Glutamatergic neuron (in vitro differentiated cells): Measurements from ENCODE around the gene CYP26A1. TPM values are rescaled to one million over a fixed set of nuclear protein-coding genes. Genes with fewer than 3 reads are reported as not detected.

Source experiments
- DNase-seq: peaks from one replicate; pipeline ENCODE4 v3.0.0; 2022
- H3K27ac Mint-ChIP-seq: one replicate; pipeline ENCODE4 v1.8.0; 2020; ENCODE audit warnings: mild to moderate bottlenecking, mixed read lengths, inconsistent platforms; ENCODE audit not compliant: unreplicated experiment
- H3K27me3 Mint-ChIP-seq: one replicate; pipeline ENCODE4 v1.8.0; 2020; ENCODE audit warnings: mild to moderate bottlenecking, moderate library complexity, mixed read lengths, inconsistent platforms; ENCODE audit not compliant: unreplicated experiment
- H3K36me3 Mint-ChIP-seq: one replicate; pipeline ENCODE4 v1.8.0; 2020; ENCODE audit warnings: mild to moderate bottlenecking, mixed read lengths, inconsistent platforms; ENCODE audit not compliant: unreplicated experiment
- H3K4me1 Mint-ChIP-seq: one replicate; pipeline ENCODE4 v1.8.0; 2020; ENCODE audit warnings: mild to moderate bottlenecking, low read depth, mixed read lengths, inconsistent platforms; ENCODE audit not compliant: unreplicated experiment
- H3K4me3 Mint-ChIP-seq: one replicate; pipeline ENCODE4 v1.8.0; 2020; ENCODE audit warnings: mild to moderate bottlenecking, mixed read lengths, inconsistent platforms; ENCODE audit not compliant: unreplicated experiment
- H3K9me3 Mint-ChIP-seq: one replicate; pipeline ENCODE4 v1.8.0; 2020; ENCODE audit warnings: mild to moderate bottlenecking, moderate library complexity, mixed read lengths, inconsistent platforms; ENCODE audit not compliant: unreplicated experiment
- CTCF ChIP-seq: fragments of 200-600 bp; sonication (generic); IDR thresholded peaks from one replicate; pipeline ENCODE4 v1.5.0; 2021; ENCODE audit not compliant: partially characterized antibody, unreplicated experiment
- total RNA-seq: library from RNA; stranded (reverse); fragmentation: NEBNext Ultra II Directional; extraction: Animal tissue kit (Norgen Biotek cat#: 25700); gene quantifications from one replicate; pipeline ENCODE4 v1.2.1, GENCODE V29; 2021; ENCODE audit not compliant: unreplicated experiment

Gene CYP26A1
- total RNA-seq, 1 donor from 2014 or later: 4.2 TPM

DNA sequence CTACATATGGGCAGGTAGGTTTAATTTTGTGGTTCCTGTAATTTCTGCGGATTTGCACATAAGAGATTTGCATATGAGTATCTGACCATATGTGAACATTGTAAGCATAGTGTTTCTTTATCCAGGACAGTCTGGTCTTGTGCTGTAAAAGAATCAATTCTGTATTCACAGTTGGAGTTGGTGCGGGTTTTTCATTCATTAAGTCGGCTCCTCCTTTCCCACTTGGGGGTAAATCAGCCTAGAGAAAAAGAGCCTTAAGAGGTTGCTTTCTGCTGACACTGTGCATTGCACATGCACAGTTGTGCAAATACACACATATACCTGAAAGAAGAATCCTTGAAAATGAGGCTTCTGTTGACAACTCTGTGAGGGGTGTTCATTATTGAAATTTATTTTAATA, 19.2 kb upstream of the CYP26A1 start:
- H3K27ac Mint-ChIP-seq: no peak overlapping the region
- no peaks in the 10 kb centered on the region for H3K27me3 Mint-ChIP-seq
- peaks cover 3% of the 10 kb centered on the region for H3K9me3 Mint-ChIP-seq
- H3K36me3 Mint-ChIP-seq: no peaks in the 10 kb centered on the region
- no peak for TF ChIP-seq CTCF
- no peaks in the 10 kb centered on the region for H3K4me1 Mint-ChIP-seq
- DNase-seq: no peak
- no peak overlapping the region for H3K4me3 Mint-ChIP-seq

- H3K27me3 Mint-ChIP-seq: peaks cover 15% of the 10 kb centered on the region
Observed at GRCh38 chr10:93058139-93058538, 15.6 kb upstream of the CYP26A1 start.

DNA sequence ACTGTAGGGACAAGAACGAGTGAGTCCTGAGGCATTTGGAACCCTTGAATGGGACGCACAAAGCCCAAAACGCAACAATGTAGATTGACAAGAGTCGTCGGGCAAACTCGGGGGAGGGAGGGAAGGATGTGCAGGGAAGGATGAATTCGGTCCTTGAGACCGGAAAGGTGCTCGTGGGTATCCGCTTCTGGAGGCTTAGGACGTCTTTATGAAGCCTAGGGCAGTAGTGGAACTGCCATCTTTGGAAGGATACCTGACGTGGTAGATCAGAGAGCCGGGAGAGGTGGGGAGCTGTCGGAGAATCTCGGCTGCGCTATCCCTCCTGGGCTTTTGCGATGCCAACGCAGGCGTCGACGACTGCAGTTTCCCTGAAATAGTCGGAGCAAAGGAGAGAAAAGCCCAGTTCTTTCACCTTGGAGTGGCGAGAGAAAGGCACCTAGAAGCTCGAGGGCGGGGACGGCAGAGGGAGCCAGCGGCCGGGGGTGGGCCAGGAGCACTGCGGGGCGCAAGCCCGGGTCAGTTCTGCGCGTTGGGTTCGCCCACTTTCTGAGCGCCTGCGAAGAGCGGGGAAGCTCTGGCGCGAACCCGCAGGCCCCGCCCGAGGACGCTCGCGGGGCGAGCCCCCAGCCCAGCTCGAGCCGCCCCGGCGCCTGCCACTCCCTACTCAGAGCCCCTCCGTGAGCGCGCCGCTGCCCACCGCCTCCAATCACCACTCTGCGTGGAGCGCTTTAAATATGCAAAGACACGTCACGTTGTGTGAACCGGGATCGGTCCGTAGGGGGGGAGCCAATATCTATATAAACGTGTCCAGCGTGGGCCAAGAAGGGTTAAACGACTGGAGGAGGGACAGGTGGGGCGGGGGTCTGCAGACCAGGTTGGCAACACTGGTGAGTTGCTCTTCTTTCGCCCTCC, 13.5 kb upstream of the CYP26A1 start, which contains the start of gene CYP26C1:
TSS of gene CYP26C1 (plus strand) at position 824 of the 912 bp plus-strand sequence. CDS start 466 bp downstream, outside the sequence.
- H3K9me3 Mint-ChIP-seq: peaks cover 15% of the 10 kb centered on the region
- no peak within 1 kb of the TSS for H3K27ac Mint-ChIP-seq
- no peak for DNase-seq
- H3K4me1 Mint-ChIP-seq: peaks cover 10% of the 10 kb centered on the region
- H3K4me3 Mint-ChIP-seq: peak within 1 kb of the TSS; percentile 85
- TF ChIP-seq CTCF: no peak
- H3K36me3 Mint-ChIP-seq: no peaks in the 10 kb centered on the region
- H3K27me3 Mint-ChIP-seq: peaks cover 26% of the 10 kb centered on the region

More at GRCh38 chr10:93058139-93058538, 15.6 kb upstream of the CYP26A1 start:
- H3K4me3 Mint-ChIP-seq: no peak overlapping the region
- H3K4me1 Mint-ChIP-seq: peaks cover 6% of the 10 kb centered on the region
- DNase-seq: no peak
- H3K9me3 Mint-ChIP-seq: peaks cover 11% of the 10 kb centered on the region
- no peak overlapping the region for H3K27ac Mint-ChIP-seq
- no peak for TF ChIP-seq CTCF
- H3K36me3 Mint-ChIP-seq: no peaks in the 10 kb centered on the region

GRCh38 chr10:93060887-93061593, 12.7 kb upstream of the CYP26A1 start:
- H3K27ac Mint-ChIP-seq: no peak overlapping the region
- H3K9me3 Mint-ChIP-seq: peaks cover 15% of the 10 kb centered on the region
- H3K4me1 Mint-ChIP-seq: peaks cover 13% of the 10 kb centered on the region
- TF ChIP-seq CTCF: no peak
- no peaks in the 10 kb centered on the region for H3K36me3 Mint-ChIP-seq
- peaks cover 26% of the 10 kb centered on the region for H3K27me3 Mint-ChIP-seq
- no peak for DNase-seq
- peak overlapping the region; percentile 46 for H3K4me3 Mint-ChIP-seq
